ENCODE results near the gene COL19A1. TPM values are rescaled to one million over a fixed set of nuclear protein-coding genes. Genes with fewer than 3 reads are reported as not detected.

The COL19A1 gene
- total RNA-seq, 2 experiments from 2014 or later = 0.03 TPM; not detected in 1

DNA sequence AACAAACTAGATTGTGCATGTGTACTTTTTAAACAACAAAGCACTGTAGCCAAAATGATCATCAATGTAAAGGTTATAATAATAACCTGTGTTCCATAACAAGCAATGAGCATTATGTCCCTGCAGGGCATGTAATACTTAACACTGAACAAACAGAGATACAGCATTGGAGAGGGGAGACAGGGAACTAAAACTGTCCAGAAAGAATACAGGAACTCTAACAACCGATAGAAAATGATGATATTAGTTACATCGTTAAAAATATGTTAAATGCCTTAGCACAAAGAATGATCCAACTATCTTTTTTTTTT lies 356.0 kb downstream of the COL19A1 start:
- POLR2A ChIA-PET = interaction anchor here (2.1 kb wide), 1 partner anchor 10 kb away, joined by 5 read pairs; no protein-coding TSS in a partner anchor
- Histone ChIP-seq H3K4me1 (ENCODE audit: insufficient read depth, low read length, poor library complexity, severe bottlenecking) (no peaks in the 10 kb centered on the region), H3K9me3 (ENCODE audit: low read length) (no peaks in the 10 kb centered on the region), H2AFZ (ENCODE audit: low read length) (no peak overlapping the region), H3K4me2 (ENCODE audit: low read length) (no peak overlapping the region), H3K36me3 (ENCODE audit: insufficient read depth, low read length) (no peaks in the 10 kb centered on the region), H3K27ac (ENCODE audit: low read depth, low read length, poor library complexity, severe bottlenecking) (no peak overlapping the region), H3K4me3 (ENCODE audit: low read depth, low read length, poor library complexity, severe bottlenecking) (no peak overlapping the region), H3K79me2 (ENCODE audit: insufficient read depth, low read depth, low read length) (no peaks in the 10 kb centered on the region), H4K20me1 (ENCODE audit: insufficient read depth, low read length) (no peaks in the 10 kb centered on the region), H3K9me2 (ENCODE audit: insufficient read depth, low read length) (no peaks in the 10 kb centered on the region)
- CTCF ChIA-PET (ENCODE audit: unreplicated experiment) = no interaction called here
- TF ChIP-seq EZH2phosphoT487 (IDR thresholded peaks at IDR 0.05; ENCODE audit: borderline replicate concordance, low read depth, low read length) = no peak
- TF ChIP-seq, protein P1, sequence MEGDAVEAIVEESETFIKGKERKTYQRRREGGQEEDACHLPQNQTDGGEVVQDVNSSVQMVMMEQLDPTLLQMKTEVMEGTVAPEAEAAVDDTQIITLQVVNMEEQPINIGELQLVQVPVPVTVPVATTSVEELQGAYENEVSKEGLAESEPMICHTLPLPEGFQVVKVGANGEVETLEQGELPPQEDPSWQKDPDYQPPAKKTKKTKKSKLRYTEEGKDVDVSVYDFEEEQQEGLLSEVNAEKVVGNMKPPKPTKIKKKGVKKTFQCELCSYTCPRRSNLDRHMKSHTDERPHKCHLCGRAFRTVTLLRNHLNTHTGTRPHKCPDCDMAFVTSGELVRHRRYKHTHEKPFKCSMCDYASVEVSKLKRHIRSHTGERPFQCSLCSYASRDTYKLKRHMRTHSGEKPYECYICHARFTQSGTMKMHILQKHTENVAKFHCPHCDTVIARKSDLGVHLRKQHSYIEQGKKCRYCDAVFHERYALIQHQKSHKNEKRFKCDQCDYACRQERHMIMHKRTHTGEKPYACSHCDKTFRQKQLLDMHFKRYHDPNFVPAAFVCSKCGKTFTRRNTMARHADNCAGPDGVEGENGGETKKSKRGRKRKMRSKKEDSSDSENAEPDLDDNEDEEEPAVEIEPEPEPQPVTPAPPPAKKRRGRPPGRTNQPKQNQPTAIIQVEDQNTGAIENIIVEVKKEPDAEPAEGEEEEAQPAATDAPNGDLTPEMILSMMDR (conservative IDR thresholded peaks at IDR 0.05; ENCODE audit: low read length) = no peak
- no TSS peak for BruUV-seq (replicated peaks)
- intact Hi-C loops (cut with micrococcal nuclease; ENCODE audit: unreplicated experiment) = loop anchor here (10.0 kb wide), 1 partner anchor 792 kb away; no protein-coding TSS in a partner anchor
- no peak for DNase-seq (ENCODE audit: low spot score)

- no peak overlapping the region for H3K27ac ChIP-seq (ENCODE audit: low read depth, low read length, poor library complexity, severe bottlenecking)
- H3K9me2 ChIP-seq (ENCODE audit: insufficient read depth, low read length) = no peaks in the 10 kb centered on the region
- intact Hi-C loops (cut with micrococcal nuclease; ENCODE audit: unreplicated experiment) = loop anchor here (10.0 kb wide), 1 partner anchor 790 kb away; no protein-coding TSS in a partner anchor
- H4K20me1 ChIP-seq (ENCODE audit: insufficient read depth, low read length) = no peaks in the 10 kb centered on the region
- ChIA-PET CTCF (ENCODE audit: unreplicated experiment) (no interaction called here), POLR2A (interaction anchor here (0.6 to 1.1 kb wide), 3 partner anchors 20 to 91 kb away, joined by 3 read pairs; no protein-coding TSS in a partner anchor)
- H3K4me1 ChIP-seq (ENCODE audit: insufficient read depth, low read length, poor library complexity, severe bottlenecking) = no peaks in the 10 kb centered on the region
- no TSS peak for BruUV-seq (replicated peaks)
- no peak for DNase-seq (ENCODE audit: low spot score)
- H3K36me3 ChIP-seq (ENCODE audit: insufficient read depth, low read length) = no peaks in the 10 kb centered on the region
- TF ChIP-seq, protein P1 (conservative IDR thresholded peaks at IDR 0.05; ENCODE audit: low read length) = no peak
- no peak for TF ChIP-seq EZH2phosphoT487 (IDR thresholded peaks at IDR 0.05; ENCODE audit: borderline replicate concordance, low read depth, low read length)
- no peak overlapping the region for H3K4me2 ChIP-seq (ENCODE audit: low read length)
- no peak overlapping the region for H2AFZ ChIP-seq (ENCODE audit: low read length)
- no peaks in the 10 kb centered on the region for H3K79me2 ChIP-seq (ENCODE audit: insufficient read depth, low read depth, low read length)
- no peak overlapping the region for H3K4me3 ChIP-seq (ENCODE audit: low read depth, low read length, poor library complexity, severe bottlenecking)
- H3K9me3 ChIP-seq (ENCODE audit: low read length) = no peaks in the 10 kb centered on the region
Measured at GRCh38 chr6:70225055-70225454, 358.7 kb downstream of the COL19A1 start.

- intact Hi-C loops (cut with micrococcal nuclease; ENCODE audit: unreplicated experiment) = no loop called here
- no peak for DNase-seq (ENCODE audit: low spot score)
- no peaks in the 10 kb centered on the region for H4K20me1 ChIP-seq (ENCODE audit: insufficient read depth, low read length)
- H3K9me2 ChIP-seq (ENCODE audit: insufficient read depth, low read length) = no peaks in the 10 kb centered on the region
- BruUV-seq (replicated peaks) = no TSS peak
- CTCF ChIA-PET (ENCODE audit: unreplicated experiment) = no interaction called here
- H3K36me3 ChIP-seq (ENCODE audit: insufficient read depth, low read length) = no peaks in the 10 kb centered on the region
- H3K27ac ChIP-seq (ENCODE audit: low read depth, low read length, poor library complexity, severe bottlenecking) = no peak overlapping the region
- no peaks in the 10 kb centered on the region for H3K9me3 ChIP-seq (ENCODE audit: low read length)
- no peak overlapping the region for H3K4me2 ChIP-seq (ENCODE audit: low read length)
- H3K4me3 ChIP-seq (ENCODE audit: low read depth, low read length, poor library complexity, severe bottlenecking) = no peak overlapping the region
- H2AFZ ChIP-seq (ENCODE audit: low read length) = no peak overlapping the region
- TF ChIP-seq EZH2phosphoT487 (IDR thresholded peaks at IDR 0.05; ENCODE audit: borderline replicate concordance, low read depth, low read length) = no peak
- TF ChIP-seq, protein P1 (conservative IDR thresholded peaks at IDR 0.05; ENCODE audit: low read length) = no peak
- H3K4me1 ChIP-seq (ENCODE audit: insufficient read depth, low read length, poor library complexity, severe bottlenecking) = no peaks in the 10 kb centered on the region
- POLR2A ChIA-PET = interaction anchor here (0.6 to 0.8 kb wide), 4 partner anchors 11 to 20 kb away, joined by 3 to 7 read pairs (median 4); no protein-coding TSS in a partner anchor
- H3K79me2 ChIP-seq (ENCODE audit: insufficient read depth, low read depth, low read length) = no peaks in the 10 kb centered on the region
Measured at GRCh38 chr6:70231311-70231710, 365.0 kb downstream of the COL19A1 start.
